ENCODE data around the gene LRP11. TPM values are rescaled to one million over a fixed set of nuclear protein-coding genes. Genes with fewer than 3 reads are reported as not detected.

LRP11 gene
- total RNA-seq, 4 donors from 2014 or later: 18.7 to 55.4 (median 33.8) TPM

- TF ChIP-seq CTCF (IDR thresholded peaks at IDR 0.05; ENCODE audit: low read depth): no peak
Measured at GRCh38 chr6:149806127-149806526, 58.0 kb downstream of the LRP11 start.

DNA sequence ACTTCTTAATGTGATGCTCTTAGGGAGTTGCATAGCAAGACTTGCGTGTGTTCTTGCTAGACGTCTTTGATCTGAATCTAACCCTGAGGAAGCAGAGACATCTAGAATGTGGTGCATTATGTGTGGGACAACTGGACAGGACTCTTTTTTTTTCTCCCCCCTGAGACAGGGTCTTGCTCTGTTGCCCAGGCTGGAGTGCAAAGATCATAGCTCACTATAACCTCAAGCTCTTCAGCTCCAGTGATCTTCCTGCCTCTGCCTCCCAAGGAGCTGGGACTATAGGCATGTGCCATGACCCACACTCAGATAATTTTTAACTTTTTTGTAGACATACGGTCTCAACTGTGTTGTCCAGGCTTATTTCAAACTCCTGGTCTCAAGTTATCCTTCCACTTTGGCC is 80.6 kb downstream of the LRP11 start:
- TF ChIP-seq CTCF (IDR thresholded peaks at IDR 0.05; ENCODE audit: low read depth): no peak

GRCh38 chr6:149782337-149782736 is 81.8 kb downstream of the LRP11 start:
- no peak for TF ChIP-seq CTCF (IDR thresholded peaks at IDR 0.05; ENCODE audit: low read depth)

DNA sequence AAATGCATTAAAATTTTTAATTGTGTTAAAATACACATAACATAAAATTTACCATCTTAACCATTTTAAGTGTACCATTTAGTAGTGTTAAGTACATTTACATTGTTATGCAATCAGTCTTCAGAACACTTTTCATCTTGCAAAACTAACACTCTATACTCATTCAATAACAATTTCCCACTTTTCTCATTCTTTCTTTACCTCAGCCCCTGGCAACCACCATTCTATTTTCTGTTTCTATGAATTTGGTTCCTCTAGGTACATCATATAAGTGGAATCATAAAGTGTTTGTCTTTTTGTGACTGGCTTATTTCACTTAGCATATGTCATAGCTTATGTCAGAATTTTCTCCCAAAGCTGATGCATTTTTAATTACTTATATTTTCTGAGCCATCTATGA is 82.4 kb downstream of the LRP11 start:
- no peak for TF ChIP-seq CTCF (IDR thresholded peaks at IDR 0.05; ENCODE audit: low read depth)

DNA sequence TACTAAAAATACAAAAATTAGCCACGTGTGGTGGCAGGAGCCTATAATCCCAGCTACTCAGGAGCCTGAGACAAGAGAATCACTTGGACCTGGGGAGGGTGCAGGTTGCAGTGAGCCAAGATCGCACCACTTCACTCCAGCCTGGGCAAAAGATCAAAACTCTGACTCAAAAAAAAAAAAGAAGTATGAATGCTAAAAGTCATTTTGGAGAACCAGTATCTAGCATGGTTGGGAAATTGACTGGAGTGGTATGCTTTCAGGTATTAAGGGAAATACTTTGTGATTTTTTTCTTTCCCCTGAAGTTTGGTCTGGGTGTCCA is 84.6 kb downstream of the LRP11 start:
- no peak for TF ChIP-seq CTCF (IDR thresholded peaks at IDR 0.05; ENCODE audit: low read depth)

DNA sequence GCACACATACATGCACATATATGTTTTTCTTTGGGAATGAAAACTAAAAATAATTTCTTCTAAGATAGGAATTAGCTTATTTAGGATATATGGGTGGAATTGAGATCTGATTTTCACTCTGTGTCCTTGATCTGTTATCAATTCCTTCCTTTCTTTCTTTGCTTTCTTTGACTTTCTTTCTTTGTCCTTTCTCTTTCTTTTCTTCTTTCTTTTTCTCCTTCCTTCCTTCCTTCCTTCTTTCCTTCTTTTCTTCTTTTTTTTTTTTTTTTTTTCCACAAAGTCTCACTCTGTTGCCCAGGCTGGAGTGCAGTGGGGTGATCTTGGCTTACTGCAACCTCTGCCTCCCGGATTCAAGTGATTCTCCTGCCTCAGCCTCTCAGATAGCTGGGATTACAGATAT is 86.5 kb downstream of the LRP11 start:
- TF ChIP-seq CTCF (IDR thresholded peaks at IDR 0.05; ENCODE audit: low read depth): no peak

DNA sequence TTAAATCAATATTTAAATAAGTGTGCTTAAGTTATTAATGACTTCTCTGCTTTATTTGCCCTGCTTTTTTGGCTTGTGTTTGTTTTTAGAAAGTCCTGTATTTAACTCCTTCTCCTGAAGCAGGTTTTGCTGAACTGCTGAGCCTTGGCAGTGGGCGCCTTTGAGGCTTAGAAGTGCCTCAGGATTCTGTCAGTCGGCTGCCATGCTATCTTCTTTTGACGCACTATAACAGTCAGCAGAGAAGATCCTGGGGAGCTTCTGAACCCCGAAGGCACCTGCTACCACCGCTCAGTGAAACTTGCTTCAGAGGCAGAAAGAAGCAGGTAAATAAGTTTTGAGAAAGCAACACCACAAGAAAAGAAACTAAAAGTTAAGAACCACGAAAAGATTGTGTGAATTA is 92.2 kb downstream of the LRP11 start:
- TF ChIP-seq CTCF (IDR thresholded peaks at IDR 0.05; ENCODE audit: low read depth): no peak

GRCh38 chr6:149771185-149771584 is 93.0 kb downstream of the LRP11 start:
- TF ChIP-seq CTCF (IDR thresholded peaks at IDR 0.05; ENCODE audit: low read depth): no peak
